ENCODE results near the gene MCF2L2. TPM values are rescaled to one million over a fixed set of nuclear protein-coding genes. Genes with fewer than 3 reads are reported as not detected.

MCF2L2 gene
- total RNA-seq, 1 donor from 2014 or later, result 0.62 TPM

DNA sequence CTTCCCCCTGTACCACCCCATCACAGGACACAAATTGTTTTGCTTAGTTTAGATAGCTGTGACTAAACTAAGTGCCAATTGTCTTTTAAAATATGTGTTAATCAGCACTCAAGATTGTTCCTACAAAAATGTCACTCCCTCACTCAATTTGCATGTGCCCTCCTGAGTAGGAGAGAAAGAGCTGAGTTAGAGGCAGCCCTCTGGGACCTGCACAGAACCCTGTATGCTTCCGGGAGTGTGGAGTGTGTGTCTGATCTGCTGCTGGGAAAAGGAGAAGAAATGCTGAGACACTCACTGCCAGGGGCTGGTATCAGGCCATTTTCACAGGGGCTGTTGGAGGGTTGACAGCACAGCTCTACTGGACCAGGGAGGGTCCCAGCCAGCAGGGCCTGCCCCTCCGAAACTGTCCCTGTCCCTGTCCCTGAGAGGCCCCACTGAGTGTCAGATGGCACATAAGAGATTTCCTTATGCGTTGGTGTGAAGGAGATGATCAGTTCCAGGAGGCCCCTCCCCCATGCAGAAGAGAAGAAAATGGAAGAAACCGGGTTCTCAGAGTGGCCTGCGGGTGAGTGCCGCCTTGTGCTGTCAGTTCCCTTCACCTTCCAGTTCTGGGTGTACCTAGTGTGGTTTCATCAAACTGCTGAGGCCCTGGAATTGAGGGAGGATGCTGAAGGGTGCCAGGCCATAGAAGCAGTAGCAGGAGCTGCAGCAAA, 179.3 kb downstream of the MCF2L2 start:
- Histone ChIP-seq H3K9me3 (no peaks in the 10 kb centered on the region), H3K4me1 (peaks cover 22% of the 10 kb centered on the region), H3K4me3 (no peak overlapping the region), H3K27ac (no peak overlapping the region), H3K27me3 (ENCODE audit: low read depth) (no peaks in the 10 kb centered on the region), H3K36me3 (no peaks in the 10 kb centered on the region)
- ATAC-seq (no peak), DNase-seq (no peak)
- TF ChIP-seq, protein P1, sequence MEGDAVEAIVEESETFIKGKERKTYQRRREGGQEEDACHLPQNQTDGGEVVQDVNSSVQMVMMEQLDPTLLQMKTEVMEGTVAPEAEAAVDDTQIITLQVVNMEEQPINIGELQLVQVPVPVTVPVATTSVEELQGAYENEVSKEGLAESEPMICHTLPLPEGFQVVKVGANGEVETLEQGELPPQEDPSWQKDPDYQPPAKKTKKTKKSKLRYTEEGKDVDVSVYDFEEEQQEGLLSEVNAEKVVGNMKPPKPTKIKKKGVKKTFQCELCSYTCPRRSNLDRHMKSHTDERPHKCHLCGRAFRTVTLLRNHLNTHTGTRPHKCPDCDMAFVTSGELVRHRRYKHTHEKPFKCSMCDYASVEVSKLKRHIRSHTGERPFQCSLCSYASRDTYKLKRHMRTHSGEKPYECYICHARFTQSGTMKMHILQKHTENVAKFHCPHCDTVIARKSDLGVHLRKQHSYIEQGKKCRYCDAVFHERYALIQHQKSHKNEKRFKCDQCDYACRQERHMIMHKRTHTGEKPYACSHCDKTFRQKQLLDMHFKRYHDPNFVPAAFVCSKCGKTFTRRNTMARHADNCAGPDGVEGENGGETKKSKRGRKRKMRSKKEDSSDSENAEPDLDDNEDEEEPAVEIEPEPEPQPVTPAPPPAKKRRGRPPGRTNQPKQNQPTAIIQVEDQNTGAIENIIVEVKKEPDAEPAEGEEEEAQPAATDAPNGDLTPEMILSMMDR (IDR thresholded peaks at IDR 0.05), result no peak
- intact Hi-C loops (cut with DNase I), result no loop called here

DNA sequence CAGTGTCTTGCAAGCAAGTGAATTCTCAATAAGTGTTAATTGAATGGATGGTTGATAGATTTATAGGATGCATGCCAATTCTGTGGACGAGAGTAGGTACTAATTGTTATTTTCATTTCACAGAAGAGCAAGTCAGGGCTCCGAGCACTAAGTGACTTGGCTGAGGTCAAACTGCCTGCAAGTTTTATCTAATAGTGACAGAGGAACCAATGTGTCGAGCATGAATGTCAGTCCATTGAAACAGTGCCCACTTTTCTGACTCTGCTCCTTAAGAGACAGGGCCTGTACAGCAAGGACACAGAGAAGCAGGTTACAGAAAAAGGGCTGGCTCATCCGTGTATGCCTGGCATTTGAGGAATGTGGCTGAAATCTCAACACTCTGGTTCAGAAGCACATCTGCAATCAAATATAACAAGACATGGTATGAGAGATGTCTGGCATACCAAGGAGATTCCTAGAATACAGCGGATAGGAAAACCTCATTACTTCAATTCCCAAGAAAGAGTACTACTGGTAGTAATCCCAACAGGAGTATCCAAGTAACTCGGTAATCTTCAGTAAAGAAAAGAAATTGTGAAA, 181.3 kb downstream of the MCF2L2 start:
- peaks cover 18% of the 10 kb centered on the region for H3K4me1 ChIP-seq
- H3K36me3 ChIP-seq, result no peaks in the 10 kb centered on the region
- ATAC-seq, result no peak
- H3K27me3 ChIP-seq (ENCODE audit: low read depth), result no peaks in the 10 kb centered on the region
- peaks cover 7% of the 10 kb centered on the region for H3K9me3 ChIP-seq
- intact Hi-C loops (cut with DNase I), result no loop called here
- TF ChIP-seq, protein P1 (IDR thresholded peaks at IDR 0.05), result no peak
- no peak for DNase-seq
- H3K27ac ChIP-seq, result no peak overlapping the region
- H3K4me3 ChIP-seq, result no peak overlapping the region

DNA sequence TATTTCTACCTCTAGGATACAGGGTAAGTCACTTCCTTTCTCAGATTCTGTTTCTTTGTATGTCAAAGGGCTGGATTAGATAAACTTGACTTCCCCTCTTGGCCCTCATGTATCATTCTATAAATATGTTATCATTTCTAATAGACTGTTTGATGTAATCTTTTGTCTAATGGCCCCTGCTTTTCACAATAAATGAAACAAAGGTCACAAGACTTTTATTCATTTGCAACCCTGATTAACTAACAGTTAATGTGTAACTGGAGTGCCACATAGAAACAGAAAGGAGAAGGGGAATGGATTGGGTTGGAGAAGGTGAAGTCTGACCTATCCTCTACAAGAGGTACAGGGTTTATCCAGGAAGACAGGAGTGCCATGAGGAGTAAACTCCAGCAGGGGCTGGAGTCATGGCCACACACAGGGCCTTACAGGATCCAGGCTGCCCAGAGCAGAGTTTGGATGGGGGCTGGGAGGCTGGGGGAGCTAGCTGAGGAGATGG, 183.4 kb downstream of the MCF2L2 start:
- ATAC-seq (peak; percentile 56 to 62), DNase-seq (no peak)
- Histone ChIP-seq H3K36me3 (no peaks in the 10 kb centered on the region), H3K9me3 (peaks cover 12% of the 10 kb centered on the region), H3K27ac (peak overlapping the region; percentile 76), H3K4me1 (peaks cover 18% of the 10 kb centered on the region), H3K27me3 (ENCODE audit: low read depth) (no peaks in the 10 kb centered on the region), H3K4me3 (no peak overlapping the region)
- TF ChIP-seq, protein P1 (IDR thresholded peaks at IDR 0.05), result no peak
- intact Hi-C loops (cut with DNase I), result no loop called here

DNA sequence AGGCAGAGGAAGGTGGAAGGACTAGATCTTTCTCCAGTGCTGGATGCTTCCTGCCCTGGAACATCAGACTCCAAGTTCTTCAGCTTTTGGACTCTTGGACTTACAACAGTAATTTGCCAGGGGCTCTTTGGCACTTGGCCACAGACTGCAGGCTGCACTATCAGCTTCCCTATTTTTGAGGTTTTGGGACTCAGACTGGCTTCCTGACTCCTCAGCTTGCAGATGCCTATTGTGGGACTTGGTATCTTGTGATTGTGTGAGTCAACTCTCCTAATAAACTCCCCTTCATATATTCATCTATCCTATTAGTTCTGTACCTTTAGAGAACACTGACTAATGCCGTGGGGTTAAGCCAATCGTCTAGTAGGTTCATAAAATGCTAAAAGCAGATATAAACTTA, 184.2 kb downstream of the MCF2L2 start:
- DNase-seq, result peak; percentile 77
- peak overlapping the region; percentile 27 for H3K27ac ChIP-seq

DNA sequence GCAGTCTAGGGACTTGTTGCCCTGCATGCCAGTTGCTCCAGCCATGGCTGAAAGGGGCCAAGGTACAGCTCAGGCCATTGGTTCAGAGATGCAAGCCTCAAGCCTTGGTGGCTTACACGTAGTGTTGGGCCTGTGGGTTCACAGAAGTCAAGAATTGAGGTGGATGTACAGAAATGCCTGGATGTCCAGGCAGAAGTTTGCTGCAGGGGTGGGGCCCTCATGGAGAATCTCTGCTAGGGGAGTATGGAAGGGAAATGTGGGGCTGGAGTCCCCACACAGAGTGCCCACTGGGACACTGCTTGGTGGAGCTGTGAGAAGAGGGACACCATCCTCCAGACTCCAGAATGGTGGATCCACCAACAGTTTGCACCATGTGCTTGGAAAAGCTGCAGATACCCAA, 186.0 kb downstream of the MCF2L2 start:
- peaks cover 18% of the 10 kb centered on the region for H3K4me1 ChIP-seq
- H3K36me3 ChIP-seq, result no peaks in the 10 kb centered on the region
- H3K27me3 ChIP-seq (ENCODE audit: low read depth), result no peaks in the 10 kb centered on the region
- no peak overlapping the region for H3K27ac ChIP-seq
- peaks cover 12% of the 10 kb centered on the region for H3K9me3 ChIP-seq
- ATAC-seq (no peak), DNase-seq (no peak)
- intact Hi-C loops (cut with DNase I), result no loop called here
- no peak overlapping the region for H3K4me3 ChIP-seq
- TF ChIP-seq, protein P1 (IDR thresholded peaks at IDR 0.05), result no peak

More for the DNA sequence above, 184.2 kb downstream of the MCF2L2 start:
- peaks cover 18% of the 10 kb centered on the region for H3K4me1 ChIP-seq
- no peaks in the 10 kb centered on the region for H3K36me3 ChIP-seq
- peak; percentile 56 to 57 for ATAC-seq
- peaks cover 12% of the 10 kb centered on the region for H3K9me3 ChIP-seq
- no peak overlapping the region for H3K4me3 ChIP-seq
- intact Hi-C loops (cut with DNase I), result no loop called here
- TF ChIP-seq, protein P1 (IDR thresholded peaks at IDR 0.05), result no peak
- H3K27me3 ChIP-seq (ENCODE audit: low read depth), result no peaks in the 10 kb centered on the region
